Mucosa of descending colon (tissue), 3 donors: Measurements from ENCODE around the gene STXBP6. TPM values are rescaled to one million over a fixed set of nuclear protein-coding genes. Genes with fewer than 3 reads are reported as not detected.

Source experiments
- ATAC-seq: fragments of 200-7000 bp; cut with Tn5 transposase; one replicate; pipeline ENCODE4 v1.9.1; 2020; ENCODE audit warnings: mild to moderate bottlenecking, moderate library complexity
- DNase-seq, 3 donors: peaks; one replicate each; pipeline ENCODE4 v3.0.0-alpha.2; 2020
- H3K36me3 ChIP-seq: fragments of 200-600 bp; one replicate; pipeline ENCODE4 v1.8.0; 2021; ENCODE audit warnings: low read depth, mild to moderate bottlenecking
- H3K4me1 ChIP-seq: fragments of 200-600 bp; one replicate; pipeline ENCODE4 v1.8.0; 2021; ENCODE audit warnings: low read depth, mild to moderate bottlenecking
- H3K4me3 ChIP-seq: fragments of 200-600 bp; one replicate; pipeline ENCODE4 v1.8.0; 2021; ENCODE audit warnings: mild to moderate bottlenecking
- H3K9me3 ChIP-seq: fragments of 200-600 bp; one replicate; pipeline ENCODE4 v1.8.0; 2021; ENCODE audit warnings: mild to moderate bottlenecking
- intact Hi-C, 2 donors: fragments of 100-400 bp; cut with DNase I in 1 of 2; cut with micrococcal nuclease in 1 of 2; formaldehyde crosslinking; loops; one replicate each; pipeline versions ENCODE4 v1.11.0 to v1.11.1; 2022; cut with DNase I, micrococcal nuclease
- long read RNA-seq, 2 donors: library from polyadenylated mRNA; unstranded; transcript quantifications; one replicate each; pipeline ENCODE4 v2.0.0, GENCODE V29; 2019 to 2021
- total RNA-seq, 3 donors: library from RNA; stranded (reverse); fragmentation: NEBNext Ultra II Directional in 2 of 3; extraction: Animal tissue kit (Norgen Biotek cat#: 25700) in 2 of 3; gene quantifications; one replicate each; pipeline versions ENCODE4 v1.2.1 to v1.2.4, GENCODE V29; 2021 to 2023
- TF ChIP-seq, protein P1 (sequence below): fragments of 200-600 bp; IDR thresholded peaks from one replicate; pipeline ENCODE4 v1.8.0; 2022; ENCODE audit warnings: antibody characterized with exemption, mild to moderate bottlenecking
- donor health status: DM: no; HTN: no; CAD: no; lungs with moderate emphysema.
- donor health status: DM: no; HTN: no; CAD: no.
- donor health status: DM: no; HTN: yes; CAD: no.

STXBP6 gene
- total RNA-seq, result 10 to 100 TPM; 10.9 to 25.9 (median 19.8) TPM
- long read RNA-seq, donor 1, full-length matches to known transcripts, result 11 of 15 reads
- long read RNA-seq, donor 1, partial matches to known transcripts, result 2 of 15 reads
- long read RNA-seq, donor 1, other reads (novel, unspliced or antisense), result 2 of 15 reads
- long read RNA-seq, donor 2, full-length matches to known transcripts, result 3 of 6 reads
- long read RNA-seq, donor 2, partial matches to known transcripts, result 1 of 6 reads
- long read RNA-seq, donor 2, other reads (novel, unspliced or antisense), result 2 of 6 reads

GRCh38 chr14:25049568-25050268 lies at the start of gene STXBP6:
Gene STXBP6 (minus strand): TSS chr14:25050147. CDS start chr14:24974818, 75,329 bp downstream.
- Histone ChIP-seq H3K36me3 (no peaks in the 10 kb centered on the region), H3K4me1 (peaks cover 30% of the 10 kb centered on the region), H3K9me3 (no peaks in the 10 kb centered on the region), H3K4me3 (peak within 1 kb of the TSS; percentile 53)
- TF ChIP-seq, protein P1, sequence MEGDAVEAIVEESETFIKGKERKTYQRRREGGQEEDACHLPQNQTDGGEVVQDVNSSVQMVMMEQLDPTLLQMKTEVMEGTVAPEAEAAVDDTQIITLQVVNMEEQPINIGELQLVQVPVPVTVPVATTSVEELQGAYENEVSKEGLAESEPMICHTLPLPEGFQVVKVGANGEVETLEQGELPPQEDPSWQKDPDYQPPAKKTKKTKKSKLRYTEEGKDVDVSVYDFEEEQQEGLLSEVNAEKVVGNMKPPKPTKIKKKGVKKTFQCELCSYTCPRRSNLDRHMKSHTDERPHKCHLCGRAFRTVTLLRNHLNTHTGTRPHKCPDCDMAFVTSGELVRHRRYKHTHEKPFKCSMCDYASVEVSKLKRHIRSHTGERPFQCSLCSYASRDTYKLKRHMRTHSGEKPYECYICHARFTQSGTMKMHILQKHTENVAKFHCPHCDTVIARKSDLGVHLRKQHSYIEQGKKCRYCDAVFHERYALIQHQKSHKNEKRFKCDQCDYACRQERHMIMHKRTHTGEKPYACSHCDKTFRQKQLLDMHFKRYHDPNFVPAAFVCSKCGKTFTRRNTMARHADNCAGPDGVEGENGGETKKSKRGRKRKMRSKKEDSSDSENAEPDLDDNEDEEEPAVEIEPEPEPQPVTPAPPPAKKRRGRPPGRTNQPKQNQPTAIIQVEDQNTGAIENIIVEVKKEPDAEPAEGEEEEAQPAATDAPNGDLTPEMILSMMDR, result no peak
- ATAC-seq (peak; percentile 87), DNase-seq (peak; percentile 76 to 87 (median 78))
- intact Hi-C loops, result loop anchor here in 1 of 2 donors (10.0 kb wide), 1 partner anchor 65 kb away; no protein-coding TSS in a partner anchor

DNA sequence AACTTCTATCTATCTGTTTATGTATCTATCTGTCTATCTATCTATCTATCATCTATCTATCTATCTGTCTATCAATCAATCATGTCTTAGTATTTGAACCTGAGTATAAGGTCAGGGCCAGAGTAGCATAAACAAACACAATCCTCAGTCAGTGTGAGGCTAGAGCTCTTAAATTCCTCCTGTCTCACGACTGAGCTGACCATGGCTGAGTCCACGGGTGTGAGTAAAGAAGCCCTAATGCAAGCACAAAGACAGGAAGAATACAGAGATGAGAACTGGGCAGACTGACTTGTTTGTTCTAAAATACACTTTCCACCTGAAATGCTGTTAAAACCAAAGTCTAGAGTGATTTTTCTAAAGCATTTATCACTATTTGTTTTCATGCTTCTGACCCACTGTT lies 47.2 kb upstream of the STXBP6 start:
- no peak for ATAC-seq
- intact Hi-C loops, result no loop called here
- TF ChIP-seq, protein P1, result no peak
- H3K9me3 ChIP-seq, result no peaks in the 10 kb centered on the region
- H3K4me1 ChIP-seq, result no peaks in the 10 kb centered on the region
- DNase-seq, result no peak
- no peak overlapping the region for H3K4me3 ChIP-seq
- no peaks in the 10 kb centered on the region for H3K36me3 ChIP-seq

DNA sequence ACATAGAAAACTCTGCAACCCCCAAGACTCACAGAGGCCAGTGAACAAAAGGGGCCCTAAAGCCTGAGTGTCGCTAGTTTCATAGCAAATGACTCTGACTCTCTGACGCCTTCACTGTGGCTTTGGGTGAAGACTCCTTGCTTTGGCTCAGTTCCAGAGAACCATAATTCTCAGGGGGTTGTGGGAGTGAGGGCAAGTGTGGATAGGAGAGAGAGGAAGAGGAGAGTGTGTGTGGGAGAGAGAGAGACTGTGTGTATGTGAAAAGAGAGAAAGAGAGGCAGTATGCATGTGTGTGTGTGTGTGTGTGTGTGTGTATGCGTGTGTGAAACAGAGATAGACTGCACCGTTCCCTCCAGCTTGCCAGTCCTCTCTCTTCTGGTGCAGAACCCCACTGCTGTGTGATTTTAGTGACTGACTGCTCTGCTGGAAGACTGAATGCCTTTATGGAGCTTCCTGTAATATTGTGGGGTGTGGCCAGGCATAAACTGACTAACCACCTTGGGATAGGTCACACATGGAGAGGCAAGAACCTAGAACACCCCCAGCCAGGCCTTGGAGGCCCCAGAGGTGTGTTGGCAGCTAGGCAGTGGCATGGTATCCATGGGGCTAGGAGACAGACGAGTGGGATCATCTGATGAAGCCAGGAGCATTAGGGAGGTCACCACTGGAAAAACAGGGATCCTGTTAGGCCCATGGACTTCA lies 45.9 kb upstream of the STXBP6 start:
- no peaks in the 10 kb centered on the region for H3K9me3 ChIP-seq
- intact Hi-C loops, result no loop called here
- no peaks in the 10 kb centered on the region for H3K36me3 ChIP-seq
- ATAC-seq, result peak; percentile 98
- TF ChIP-seq, protein P1, result no peak
- H3K4me3 ChIP-seq, result no peak overlapping the region
- no peaks in the 10 kb centered on the region for H3K4me1 ChIP-seq
- DNase-seq, result peak; percentile 31 to 54 (median 50)

DNA sequence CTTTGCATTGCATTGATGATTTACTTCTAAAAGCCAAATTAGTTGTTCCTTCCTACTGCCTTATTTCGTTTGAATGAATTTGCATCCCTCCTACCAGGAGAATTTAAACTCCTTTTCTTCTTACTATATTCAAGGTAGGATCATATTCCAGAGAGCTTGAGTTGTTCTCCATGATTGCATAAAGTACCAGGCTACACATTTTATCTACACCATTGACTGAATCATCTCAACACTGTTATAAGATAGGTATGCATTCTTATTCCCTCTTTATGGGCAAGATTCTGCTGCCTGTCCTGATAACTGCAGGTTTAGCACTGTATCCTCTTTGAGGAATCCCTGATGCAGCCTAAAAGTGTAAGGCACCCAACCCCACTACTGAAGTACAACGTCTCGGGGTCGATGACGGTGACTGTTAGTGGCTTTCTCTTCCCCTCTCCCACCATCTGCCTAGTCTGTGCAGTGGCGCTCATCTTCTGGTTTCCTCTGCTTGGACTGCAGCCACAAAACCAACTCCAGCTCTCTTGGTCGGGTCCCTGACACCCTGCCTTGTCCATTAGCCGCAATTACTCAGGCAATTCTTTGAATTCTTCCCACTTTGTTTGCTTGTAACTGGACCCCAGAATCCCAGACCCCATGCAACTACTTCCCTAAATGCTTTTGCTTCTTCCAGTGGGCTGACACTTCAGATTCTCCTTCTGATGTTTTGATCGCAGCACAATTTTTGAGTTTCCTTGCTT lies 44.4 kb upstream of the STXBP6 start:
- Histone ChIP-seq H3K4me1 (no peaks in the 10 kb centered on the region), H3K9me3 (no peaks in the 10 kb centered on the region), H3K4me3 (no peak overlapping the region), H3K36me3 (no peaks in the 10 kb centered on the region)
- intact Hi-C loops, result no loop called here
- no peak for ATAC-seq
- DNase-seq, result no peak
- TF ChIP-seq, protein P1, result no peak

DNA sequence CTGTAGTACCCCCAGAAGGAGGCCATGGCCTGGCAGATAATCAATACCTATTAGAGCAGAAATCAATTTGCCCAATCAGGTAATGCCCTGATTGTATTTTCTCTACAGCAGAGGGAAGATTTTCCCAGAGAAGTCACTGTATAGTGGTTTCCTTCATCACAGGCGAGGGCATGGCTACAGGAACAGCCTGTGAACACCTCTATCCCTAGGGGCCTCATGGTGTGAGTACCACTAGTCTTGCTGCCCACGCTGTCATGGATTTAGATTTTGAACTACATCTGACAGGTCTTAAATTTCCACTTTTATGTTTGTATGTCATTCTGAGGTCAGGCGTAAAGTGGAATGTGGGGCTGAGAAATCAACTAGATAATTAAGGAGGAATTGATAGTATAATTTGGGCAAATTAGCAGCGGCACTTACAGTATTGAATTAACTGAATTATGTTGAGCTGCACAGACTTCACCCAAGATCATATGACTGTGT lies 42.4 kb upstream of the STXBP6 start:
- no peak overlapping the region for H3K4me3 ChIP-seq
- DNase-seq, result no peak
- no peaks in the 10 kb centered on the region for H3K36me3 ChIP-seq
- H3K9me3 ChIP-seq, result no peaks in the 10 kb centered on the region
- intact Hi-C loops, result no loop called here
- H3K4me1 ChIP-seq, result no peaks in the 10 kb centered on the region
- TF ChIP-seq, protein P1, result no peak
- no peak for ATAC-seq
